Activated naive CD4-positive, alpha-beta T cell treated with anti-CD3 and anti-CD28 coated beads, Interleukin-2, amount 10 ng/mL, durations not matched to agents 7 days and 5 days (primary cell): Measurements from ENCODE around the gene ITSN2.

Experiments used
- CTCF ChIA-PET: fragments of 350-600 bp; sonication (Branson Sonifier 250); formaldehyde crosslinking; loops from one replicate; lab custom pipeline; 2021; ENCODE audit warnings: antibody characterized with exemption; lab: Charles Lee
- DNase-seq: peaks from one replicate; pipeline ENCODE4 v3.0.0-alpha.2; 2020
- H3K27ac Mint-ChIP-seq: one replicate; pipeline ENCODE4 v1.8.0; 2021; ENCODE audit warnings: mild to moderate bottlenecking, moderate library complexity, mixed read lengths
- H3K27me3 Mint-ChIP-seq: one replicate; pipeline ENCODE4 v1.8.0; 2021; ENCODE audit warnings: mild to moderate bottlenecking, mixed read lengths
- H3K36me3 Mint-ChIP-seq: one replicate; pipeline ENCODE4 v1.8.0; 2021; ENCODE audit warnings: mixed read lengths
- H3K4me1 Mint-ChIP-seq: one replicate; pipeline ENCODE4 v1.8.0; 2021; ENCODE audit warnings: mixed read lengths
- H3K4me3 Mint-ChIP-seq: one replicate; pipeline ENCODE4 v1.8.0; 2021; ENCODE audit warnings: mild to moderate bottlenecking, moderate library complexity, mixed read lengths
- H3K9me3 Mint-ChIP-seq: one replicate; pipeline ENCODE4 v1.8.0; 2021; ENCODE audit warnings: mixed read lengths

The ITSN2 gene

DNA sequence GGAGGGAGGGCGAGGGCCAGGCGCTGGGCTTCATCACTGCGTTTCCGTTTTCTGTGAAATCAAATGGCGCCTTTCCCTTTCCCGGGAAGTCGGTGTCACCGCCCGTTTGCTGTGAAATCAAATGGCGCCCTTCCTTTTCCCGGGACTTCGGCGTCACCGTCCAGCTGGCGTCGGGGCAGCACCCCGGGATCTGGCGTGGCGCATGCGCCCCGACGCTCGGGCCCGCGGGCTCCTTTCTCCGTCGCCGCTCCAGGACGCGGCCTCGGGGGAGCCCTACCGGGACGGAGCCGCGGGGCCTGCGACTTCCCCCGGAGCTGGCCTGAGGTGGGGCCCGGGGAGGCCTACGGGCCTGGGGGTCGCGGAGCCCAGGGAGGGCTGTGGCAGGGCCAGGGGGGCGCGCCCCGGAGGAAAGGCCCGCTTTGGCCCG lies 185.5 kb downstream of the ITSN2 start, which contains the start of gene FAM228A:
FAM228A (plus strand) TSS at position 203 of the 427 bp plus-strand sequence. CDS start 428 bp downstream, outside the sequence.
- Mint-ChIP-seq H3K27ac (no peak within 1 kb of the TSS), H3K36me3 (no peaks in the 10 kb centered on the region), H3K9me3 (no peaks in the 10 kb centered on the region), H3K4me1 (peaks cover 11% of the 10 kb centered on the region), H3K27me3 (peaks cover 28% of the 10 kb centered on the region), H3K4me3 (no peak within 1 kb of the TSS)
- CTCF ChIA-PET = interaction anchor here (1.1 to 1.5 kb wide), 2 partner anchors 26 to 32 kb away, joined by 3 read pairs; no protein-coding TSS in a partner anchor
- no peak for DNase-seq

DNA sequence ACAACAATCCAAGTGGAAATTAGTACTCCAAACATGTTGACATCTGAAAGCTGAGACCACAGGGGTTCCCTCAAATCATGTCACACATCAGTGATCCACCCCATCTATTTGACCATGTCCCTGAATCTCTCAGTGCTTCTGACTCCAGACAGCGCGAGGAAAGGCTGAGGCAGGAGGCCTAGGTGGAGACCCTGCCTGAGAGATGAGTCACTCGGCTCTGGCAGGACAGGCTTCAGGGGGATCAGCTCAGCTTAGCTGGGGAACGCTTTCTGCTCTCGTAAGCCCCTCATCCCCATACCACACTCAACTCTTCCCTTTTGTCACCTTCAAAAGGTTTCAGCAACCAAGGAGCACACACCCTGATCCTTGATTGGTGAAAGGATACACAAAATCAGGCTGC lies 191.3 kb downstream of the ITSN2 start:
- peaks cover 29% of the 10 kb centered on the region for H3K27me3 Mint-ChIP-seq
- no peaks in the 10 kb centered on the region for H3K36me3 Mint-ChIP-seq
- DNase-seq = no peak
- CTCF ChIA-PET = no interaction called here
- no peaks in the 10 kb centered on the region for H3K9me3 Mint-ChIP-seq
- H3K4me3 Mint-ChIP-seq = no peak overlapping the region
- no peak overlapping the region for H3K27ac Mint-ChIP-seq
- H3K4me1 Mint-ChIP-seq = no peaks in the 10 kb centered on the region

DNA sequence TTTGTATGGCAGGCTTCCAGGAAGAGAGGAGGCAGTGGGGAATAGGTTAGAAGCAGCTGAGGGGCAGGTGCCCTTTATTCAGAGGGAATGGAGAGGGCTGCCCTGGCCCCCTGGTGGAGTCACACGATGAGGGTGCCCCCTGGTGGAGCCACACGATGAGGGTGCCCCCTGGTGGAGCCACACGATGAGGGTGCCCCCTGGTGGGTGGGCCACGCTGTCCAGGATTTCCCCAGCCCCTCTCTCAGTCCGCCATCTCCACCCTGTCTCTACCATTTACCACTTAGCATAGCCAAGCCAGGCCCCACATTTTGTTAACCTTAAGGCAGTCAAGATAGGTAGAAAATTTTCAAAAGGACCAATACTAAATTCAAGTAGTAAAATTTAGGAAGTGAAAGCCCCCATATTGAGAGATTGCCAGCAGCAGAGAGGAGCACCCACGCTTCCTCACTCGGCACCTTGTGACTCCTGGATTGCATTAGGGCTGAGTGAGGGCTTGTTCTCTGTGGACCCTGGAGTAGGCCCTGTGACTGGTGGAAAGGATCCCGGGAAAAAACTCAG lies 195.8 kb downstream of the ITSN2 start:
- no peak overlapping the region for H3K27ac Mint-ChIP-seq
- peak; percentile 62 for DNase-seq
- no peaks in the 10 kb centered on the region for H3K4me1 Mint-ChIP-seq
- CTCF ChIA-PET = interaction anchor here (0.6 to 1.5 kb wide), 7 partner anchors 9 to 908 kb away, joined by 3 to 10 read pairs (median 3); partner anchors contain the start of gene ATAD2B
- no peaks in the 10 kb centered on the region for H3K36me3 Mint-ChIP-seq
- H3K27me3 Mint-ChIP-seq = peaks cover 19% of the 10 kb centered on the region
- H3K9me3 Mint-ChIP-seq = no peaks in the 10 kb centered on the region
- H3K4me3 Mint-ChIP-seq = no peak overlapping the region

GRCh38 chr2:24163601-24164000 lies 196.7 kb downstream of the ITSN2 start:
- Mint-ChIP-seq H3K36me3 (no peaks in the 10 kb centered on the region), H3K27me3 (peaks cover 17% of the 10 kb centered on the region), H3K4me3 (no peak overlapping the region), H3K9me3 (no peaks in the 10 kb centered on the region), H3K27ac (no peak overlapping the region), H3K4me1 (no peaks in the 10 kb centered on the region)
- CTCF ChIA-PET = interaction anchor here (0.8 to 1.5 kb wide), 6 partner anchors 10 to 339 kb away, joined by 3 to 10 read pairs (median 4); partner anchors contain the start of genes ATAD2B and TP53I3
- no peak for DNase-seq

- H3K9me3 Mint-ChIP-seq = no peaks in the 10 kb centered on the region
- no peaks in the 10 kb centered on the region for H3K36me3 Mint-ChIP-seq
- CTCF ChIA-PET = interaction anchor here (0.6 to 1.5 kb wide), 5 partner anchors 10 to 337 kb away, joined by 3 to 10 read pairs (median 4); partner anchors contain the start of genes ATAD2B and TP53I3
- no peaks in the 10 kb centered on the region for H3K4me1 Mint-ChIP-seq
- H3K27ac Mint-ChIP-seq = no peak overlapping the region
- H3K4me3 Mint-ChIP-seq = no peak overlapping the region
- DNase-seq = no peak
- H3K27me3 Mint-ChIP-seq = peaks cover 16% of the 10 kb centered on the region
Measured at GRCh38 chr2:24163186-24163585, 197.2 kb downstream of the ITSN2 start.

DNA sequence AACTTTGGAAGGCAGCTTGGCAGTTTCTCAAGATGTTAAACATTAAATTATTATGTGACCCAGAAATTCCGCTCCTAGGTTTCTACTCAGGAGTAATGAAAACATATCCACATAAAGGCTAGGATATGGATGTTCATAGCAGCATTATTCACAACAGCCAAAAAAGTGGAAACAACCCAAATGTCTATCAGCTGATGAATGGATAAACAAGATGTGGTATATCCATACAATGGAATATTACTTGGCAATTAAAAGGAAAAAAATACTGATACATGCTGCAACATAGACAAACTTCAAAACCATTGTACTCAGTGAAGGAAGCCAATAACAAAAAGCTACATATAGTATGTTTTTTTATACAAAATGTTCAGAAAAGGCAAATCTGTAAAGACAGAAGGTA lies 197.8 kb downstream of the ITSN2 start:
- Mint-ChIP-seq H3K9me3 (no peaks in the 10 kb centered on the region), H3K4me3 (no peak overlapping the region), H3K36me3 (no peaks in the 10 kb centered on the region), H3K27ac (no peak overlapping the region), H3K4me1 (no peaks in the 10 kb centered on the region), H3K27me3 (peaks cover 13% of the 10 kb centered on the region)
- DNase-seq = no peak
- CTCF ChIA-PET = interaction anchor here (0.6 to 1.5 kb wide), 3 partner anchors 12 to 336 kb away, joined by 3 to 6 read pairs (median 4); partner anchors contain the start of gene TP53I3

DNA sequence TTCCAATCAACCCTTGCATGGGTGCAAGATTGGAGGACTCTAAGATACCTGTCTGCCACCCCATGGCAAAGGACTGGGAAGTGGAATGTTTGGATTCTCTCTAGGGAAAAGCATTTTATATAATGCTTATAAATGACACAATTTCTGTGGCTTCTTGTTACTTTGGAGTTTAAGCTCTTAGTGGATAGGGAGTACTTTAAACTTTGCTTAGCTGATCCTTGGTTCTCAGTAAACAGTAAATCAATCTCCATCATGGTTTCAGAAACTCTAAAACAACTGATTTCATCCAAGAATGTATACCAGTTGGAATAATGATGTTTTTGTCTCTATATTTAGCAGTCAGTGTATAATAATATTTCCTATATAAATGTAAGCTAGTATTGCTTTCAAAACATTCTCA lies 199.6 kb downstream of the ITSN2 start:
- Mint-ChIP-seq H3K36me3 (no peaks in the 10 kb centered on the region), H3K9me3 (no peaks in the 10 kb centered on the region), H3K27ac (no peak overlapping the region), H3K4me1 (no peaks in the 10 kb centered on the region), H3K27me3 (peaks cover 9% of the 10 kb centered on the region), H3K4me3 (no peak overlapping the region)
- CTCF ChIA-PET = interaction anchor here (1.0 kb wide), 1 partner anchor 10 kb away, joined by 4 read pairs; no protein-coding TSS in a partner anchor
- DNase-seq = no peak

DNA sequence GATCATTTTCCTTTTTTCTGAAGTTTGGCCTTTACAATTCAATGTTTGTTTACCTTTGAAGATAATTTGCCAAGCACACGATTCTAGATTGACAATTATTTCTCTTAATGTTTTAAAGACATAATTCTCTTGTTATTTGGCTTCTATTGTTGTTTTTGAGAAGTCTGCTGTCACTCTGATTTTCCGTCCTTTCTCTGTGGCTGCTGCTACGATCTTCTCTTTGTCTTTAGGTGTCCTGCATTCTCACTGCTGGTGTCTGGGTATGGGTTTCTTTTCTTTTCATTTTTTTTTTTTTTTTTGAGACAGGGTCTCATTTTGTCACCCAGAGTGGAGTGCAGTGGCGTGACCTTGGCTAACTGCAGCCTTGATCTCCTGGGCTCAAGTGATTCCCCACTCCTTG lies 200.6 kb downstream of the ITSN2 start:
- H3K27me3 Mint-ChIP-seq = peaks cover 7% of the 10 kb centered on the region
- no peak for DNase-seq
- CTCF ChIA-PET = no interaction called here
- no peak overlapping the region for H3K27ac Mint-ChIP-seq
- no peaks in the 10 kb centered on the region for H3K4me1 Mint-ChIP-seq
- H3K9me3 Mint-ChIP-seq = no peaks in the 10 kb centered on the region
- H3K4me3 Mint-ChIP-seq = no peak overlapping the region
- no peaks in the 10 kb centered on the region for H3K36me3 Mint-ChIP-seq

GRCh38 chr2:24158131-24158530 lies 202.2 kb downstream of the ITSN2 start:
- Mint-ChIP-seq H3K9me3 (no peaks in the 10 kb centered on the region), H3K4me1 (no peaks in the 10 kb centered on the region), H3K4me3 (no peak overlapping the region), H3K27ac (no peak overlapping the region), H3K36me3 (no peaks in the 10 kb centered on the region), H3K27me3 (peaks cover 3% of the 10 kb centered on the region)
- CTCF ChIA-PET = no interaction called here
- DNase-seq = no peak

DNA sequence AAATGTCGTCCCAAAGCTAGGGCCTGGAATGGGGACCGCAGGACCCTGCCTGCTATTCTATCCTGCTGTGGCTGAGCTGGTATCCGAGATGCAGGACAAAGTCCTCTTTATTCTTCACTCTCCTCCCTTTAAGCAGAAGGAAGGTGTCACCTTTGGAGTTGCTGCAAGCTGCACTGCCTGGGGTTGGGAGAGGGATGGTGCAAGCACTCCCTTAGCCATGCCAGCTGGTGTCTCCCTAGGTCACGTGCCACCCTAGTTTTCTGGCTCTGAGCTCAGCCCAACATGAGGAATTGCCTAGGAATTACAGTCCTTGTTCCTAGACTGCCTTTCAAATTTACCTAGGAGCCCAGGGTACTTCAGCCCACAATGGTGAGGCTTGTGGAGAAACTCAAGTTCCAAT lies 206.9 kb downstream of the ITSN2 start:
- H3K4me1 Mint-ChIP-seq = no peaks in the 10 kb centered on the region
- no peak overlapping the region for H3K4me3 Mint-ChIP-seq
- no peaks in the 10 kb centered on the region for H3K27me3 Mint-ChIP-seq
- peaks cover 3% of the 10 kb centered on the region for H3K9me3 Mint-ChIP-seq
- DNase-seq = no peak
- no peak overlapping the region for H3K27ac Mint-ChIP-seq
- H3K36me3 Mint-ChIP-seq = no peaks in the 10 kb centered on the region
- CTCF ChIA-PET = no interaction called here
